ENCODE measurements around the gene POR. TPM values are rescaled to one million over a fixed set of nuclear protein-coding genes. Genes with fewer than 3 reads are reported as not detected.

POR gene
- total RNA-seq, 1 experiment from 2014 or later: 151 TPM

GRCh38 chr7:75994388-75995051, 79.6 kb downstream of the POR start, which contains the start of gene TMEM120A (continued):
- TF ChIP-seq ETV6 (CRISPR knock-in tag; IDR thresholded peaks at IDR 0.05) (no peak; the same call in 1 of the 2 replicates), MYBL2 (CRISPR knock-in tag; IDR thresholded peaks at IDR 0.05) (0 out of 2 replicates have a peak, but pooled peaks have one; percentile 67), GABPB1 (CRISPR knock-in tag; IDR thresholded peaks at IDR 0.05) (peak; percentile 71), SP1 (CRISPR knock-in tag; conservative IDR thresholded peaks at IDR 0.05) (peak; percentile 99), SMAD4 (CRISPR knock-in tag; IDR thresholded peaks at IDR 0.05) (no peak), ATF2 (CRISPR knock-in tag; IDR thresholded peaks at IDR 0.05; ENCODE audit: borderline replicate concordance, low read depth) (no peak), CTCF (IDR thresholded peaks at IDR 0.05) (no peak), NFYB (CRISPR knock-in tag; conservative IDR thresholded peaks at IDR 0.05; ENCODE audit: low read depth) (peak; percentile 91), NFE2L1 (CRISPR knock-in tag; IDR thresholded peaks at IDR 0.05) (0 out of 2 replicates have a peak, but pooled peaks have one; percentile 16), PREB (CRISPR knock-in tag; IDR thresholded peaks at IDR 0.05; ENCODE audit: borderline replicate concordance) (no peak), KAT7 (CRISPR knock-in tag; IDR thresholded peaks at IDR 0.05; ENCODE audit: borderline replicate concordance) (0 out of 2 replicates have a peak, but pooled peaks have one; percentile 72), ZNF121 (CRISPR knock-in tag; IDR thresholded peaks at IDR 0.05) (peak; percentile 66), RELA (CRISPR knock-in tag; IDR thresholded peaks at IDR 0.05; ENCODE audit: borderline replicate concordance) (peak; percentile 64; the same call in 1 of the 2 replicates), GTF2I (CRISPR knock-in tag; conservative IDR thresholded peaks at IDR 0.05) (0 out of 2 replicates have a peak, but pooled peaks have one; percentile 59), USF2 (CRISPR knock-in tag; IDR thresholded peaks at IDR 0.05) (peak; percentile 71), ZNF416 (CRISPR knock-in tag; IDR thresholded peaks at IDR 0.05) (0 out of 2 replicates have a peak, but pooled peaks have one; percentile 44), ZNF263 (CRISPR knock-in tag; IDR thresholded peaks at IDR 0.05; ENCODE audit: low read depth) (no peak), ATF6 (CRISPR knock-in tag; IDR thresholded peaks at IDR 0.05) (no peak), TEAD4 (CRISPR knock-in tag; IDR thresholded peaks at IDR 0.05) (no peak), NFATC4 (CRISPR knock-in tag; IDR thresholded peaks at IDR 0.05) (no peak; the same call in 1 of the 2 replicates)
- TF ChIP-seq, protein P1, sequence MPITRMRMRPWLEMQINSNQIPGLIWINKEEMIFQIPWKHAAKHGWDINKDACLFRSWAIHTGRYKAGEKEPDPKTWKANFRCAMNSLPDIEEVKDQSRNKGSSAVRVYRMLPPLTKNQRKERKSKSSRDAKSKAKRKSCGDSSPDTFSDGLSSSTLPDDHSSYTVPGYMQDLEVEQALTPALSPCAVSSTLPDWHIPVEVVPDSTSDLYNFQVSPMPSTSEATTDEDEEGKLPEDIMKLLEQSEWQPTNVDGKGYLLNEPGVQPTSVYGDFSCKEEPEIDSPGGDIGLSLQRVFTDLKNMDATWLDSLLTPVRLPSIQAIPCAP (CRISPR knock-in tag; IDR thresholded peaks at IDR 0.05): 0 out of 2 replicates have a peak, but pooled peaks have one; percentile 11
- TF ChIP-seq, protein P2, sequence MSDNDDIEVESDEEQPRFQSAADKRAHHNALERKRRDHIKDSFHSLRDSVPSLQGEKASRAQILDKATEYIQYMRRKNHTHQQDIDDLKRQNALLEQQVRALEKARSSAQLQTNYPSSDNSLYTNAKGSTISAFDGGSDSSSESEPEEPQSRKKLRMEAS (CRISPR knock-in tag; IDR thresholded peaks at IDR 0.05): peak; percentile 44; the same call in 1 of the 2 replicates
- TF ChIP-seq, protein P3, sequence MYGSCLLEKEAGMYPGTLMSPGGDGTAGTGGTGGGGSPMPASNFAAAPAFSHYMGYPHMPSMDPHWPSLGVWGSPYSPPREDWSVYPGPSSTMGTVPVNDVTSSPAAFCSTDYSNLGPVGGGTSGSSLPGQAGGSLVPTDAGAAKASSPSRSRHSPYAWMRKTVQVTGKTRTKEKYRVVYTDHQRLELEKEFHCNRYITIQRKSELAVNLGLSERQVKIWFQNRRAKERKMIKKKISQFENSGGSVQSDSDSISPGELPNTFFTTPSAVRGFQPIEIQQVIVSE (CRISPR knock-in tag; IDR thresholded peaks at IDR 0.05; ENCODE audit: borderline replicate concordance): no peak

Data from WTC11 (cell line).